HG03571 (cell line): Measurements from ENCODE around the gene PLEKHG2.

Experiments
- ATAC-seq: cut with Tn5 transposase; IDR thresholded peaks from one replicate; pipeline ENCODE4 v1.9.1; 2021; ENCODE audit not compliant: unreplicated experiment

Gene PLEKHG2

DNA sequence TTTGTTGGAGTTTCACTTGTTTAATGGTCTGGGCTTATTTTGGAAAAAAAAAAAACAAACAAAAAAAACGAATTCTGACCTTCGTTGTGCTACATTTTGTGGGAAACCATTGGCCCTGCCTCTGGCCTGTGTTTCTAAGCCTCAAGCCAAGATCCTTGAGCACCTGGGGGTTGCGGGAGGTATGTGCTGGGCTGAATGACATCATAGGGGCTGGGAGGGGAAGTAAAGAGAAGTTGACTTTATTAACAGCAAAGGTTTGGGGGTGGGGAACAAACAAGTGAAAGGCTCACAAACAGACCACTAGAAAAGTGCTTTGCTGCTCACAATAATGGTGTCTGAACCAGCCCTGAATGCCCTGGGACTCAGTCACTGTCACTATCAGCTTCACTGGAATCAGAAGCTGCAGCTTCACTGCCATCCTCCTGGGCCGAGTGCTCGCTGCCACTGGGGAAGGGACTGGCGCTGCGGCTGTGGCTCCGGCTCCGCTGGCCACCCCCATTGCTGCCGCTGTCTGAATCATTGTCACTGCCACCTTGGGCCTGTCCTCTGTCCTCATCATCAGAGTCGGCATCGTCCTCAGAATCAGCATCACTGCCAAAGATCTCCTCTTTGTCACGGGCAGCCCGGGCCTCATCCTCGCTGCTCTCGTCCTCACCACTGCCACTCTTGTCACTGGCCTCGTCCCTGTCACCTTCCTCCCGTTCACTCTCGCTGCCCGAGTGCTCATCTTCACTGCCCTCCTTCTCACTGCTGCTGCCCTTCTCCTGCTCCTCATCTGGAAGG, 26.6 kb upstream of the PLEKHG2 start:
- no peak for ATAC-seq

DNA sequence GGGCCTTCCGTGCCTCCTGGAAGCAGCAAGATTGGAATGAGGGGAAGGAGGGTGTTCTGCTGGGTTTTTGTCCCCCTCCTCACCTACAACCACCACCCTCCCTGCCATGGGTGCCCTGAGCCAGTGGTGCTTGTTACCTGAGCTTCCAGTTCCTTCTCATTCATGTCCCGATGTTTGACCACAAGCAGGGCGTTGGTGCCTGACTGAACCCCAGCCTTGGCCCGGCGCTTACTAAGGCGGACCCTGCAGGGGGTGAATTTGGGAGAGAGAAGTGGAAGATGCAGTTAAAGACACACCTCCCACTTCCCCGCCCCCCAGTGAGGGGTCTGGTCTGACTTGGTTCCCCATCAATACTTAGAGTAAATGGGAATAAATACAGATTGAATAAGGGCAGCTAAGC, 25.9 kb upstream of the PLEKHG2 start:
- no peak for ATAC-seq

DNA sequence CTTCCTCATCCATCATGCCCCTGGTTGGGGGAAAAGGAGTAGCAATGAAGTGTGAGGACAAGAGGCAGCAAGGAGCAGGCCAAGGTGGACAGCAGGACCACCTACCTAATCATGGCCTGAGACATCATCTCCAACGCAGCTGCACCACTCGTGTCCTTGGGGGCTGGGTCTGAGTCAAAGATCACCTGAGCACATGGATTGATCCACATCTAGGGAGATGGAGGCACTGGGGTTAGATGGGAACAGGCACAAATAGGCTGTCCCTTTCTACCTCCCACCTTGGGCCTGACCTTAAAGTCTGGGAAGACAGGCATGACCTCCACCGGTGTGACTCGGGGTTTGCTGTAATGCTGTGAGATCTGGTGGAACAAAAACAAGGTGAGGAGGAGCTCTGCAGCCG, 23.8 kb upstream of the PLEKHG2 start:
- no peak for ATAC-seq

DNA sequence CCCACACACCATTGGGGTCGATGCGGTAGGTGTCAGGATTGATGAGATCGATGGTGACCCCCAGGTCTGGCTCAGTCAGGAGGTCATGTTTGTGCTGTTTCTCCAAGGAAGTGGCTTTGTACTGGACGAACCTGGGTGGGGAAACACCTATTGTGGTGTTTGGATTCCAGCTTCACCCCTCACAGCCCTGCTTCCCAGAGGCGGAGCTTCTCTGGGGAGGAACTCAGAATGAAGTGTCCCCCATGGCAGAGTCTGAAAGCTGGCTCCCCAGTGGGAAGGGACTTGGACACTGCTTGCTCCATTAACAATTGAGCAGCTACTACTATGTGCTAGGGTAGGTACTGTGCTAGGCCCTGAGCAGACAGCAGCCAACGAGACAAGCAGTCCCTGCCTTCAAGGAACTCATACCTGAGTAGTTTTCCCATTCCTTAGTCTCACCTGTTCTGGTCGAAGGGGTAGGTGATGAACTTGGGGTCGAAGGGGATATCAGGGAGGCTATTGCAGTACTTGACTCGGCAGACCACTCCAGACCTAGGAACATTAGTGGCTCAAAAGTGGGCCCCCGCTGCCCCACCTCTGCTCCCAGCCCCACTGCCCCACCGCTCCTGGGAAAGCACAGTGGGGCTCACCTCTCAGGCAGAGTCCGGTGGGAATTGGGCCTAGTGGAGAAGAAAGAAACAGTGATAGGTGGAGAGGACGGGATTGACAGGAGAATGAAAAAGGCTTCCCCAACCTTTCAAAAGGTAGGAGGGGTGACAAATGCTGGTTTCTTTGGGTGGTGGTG, 22.6 kb upstream of the PLEKHG2 start:
- no peak for ATAC-seq

DNA sequence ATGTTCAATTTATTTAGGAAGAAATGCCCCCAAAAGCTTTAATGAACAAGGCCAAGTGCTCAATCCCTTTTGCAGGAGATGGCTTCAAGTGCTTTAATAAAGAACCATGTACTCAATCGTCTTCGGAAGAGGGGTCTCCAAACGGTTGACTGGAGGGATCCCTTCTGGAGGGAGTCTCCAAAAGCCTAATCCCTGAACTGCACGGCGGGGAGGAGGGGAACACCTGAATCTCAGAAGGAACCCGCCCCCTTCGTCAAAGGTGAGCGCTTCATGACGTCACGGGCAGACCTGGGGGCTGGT, 22.1 kb upstream of the PLEKHG2 start:
- ATAC-seq: no peak

DNA sequence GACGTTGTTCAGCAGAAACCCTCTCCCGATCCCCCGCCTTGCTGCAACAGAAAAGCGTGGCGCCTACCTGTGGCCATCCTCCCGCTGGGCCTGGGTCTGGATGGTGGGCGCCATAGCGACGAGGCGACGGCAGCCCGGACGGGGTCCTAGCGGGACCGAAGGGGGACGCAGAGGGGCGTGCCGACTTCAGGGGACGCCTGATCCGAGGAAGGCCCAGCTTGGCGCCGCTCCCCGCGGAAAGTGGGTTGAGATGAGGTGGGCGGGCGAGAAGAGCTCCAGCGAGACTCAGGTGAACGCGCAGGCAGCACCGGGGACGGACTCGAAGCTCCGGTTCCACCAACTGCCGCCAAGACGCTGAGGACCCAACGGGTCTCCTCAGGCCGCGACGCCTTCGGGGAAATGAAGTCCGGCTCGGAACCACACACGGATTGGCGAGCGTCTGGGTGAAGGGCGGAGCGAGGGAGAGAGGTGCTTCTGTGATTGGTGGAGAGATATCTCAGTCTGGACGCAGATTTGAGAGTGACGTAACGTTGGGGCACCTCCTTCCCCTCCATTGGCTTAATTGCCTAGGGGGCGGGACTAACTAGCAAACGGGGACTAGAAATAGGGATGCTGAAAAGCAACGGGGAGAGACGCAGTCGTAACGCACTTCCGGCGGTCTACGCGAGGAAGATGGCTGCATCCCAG, 21.6 kb upstream of the PLEKHG2 start, which contains the start of the genes MED29 and PAF1:
MED29 (plus strand) TSS at position 628 of the 687 bp plus-strand sequence; CDS start at position 673, 45 bp downstream.
PAF1 (minus strand) TSS at position 356 of the 687 bp plus-strand sequence; CDS start at position 114, 242 bp downstream.
- peak; percentile 81 for ATAC-seq

DNA sequence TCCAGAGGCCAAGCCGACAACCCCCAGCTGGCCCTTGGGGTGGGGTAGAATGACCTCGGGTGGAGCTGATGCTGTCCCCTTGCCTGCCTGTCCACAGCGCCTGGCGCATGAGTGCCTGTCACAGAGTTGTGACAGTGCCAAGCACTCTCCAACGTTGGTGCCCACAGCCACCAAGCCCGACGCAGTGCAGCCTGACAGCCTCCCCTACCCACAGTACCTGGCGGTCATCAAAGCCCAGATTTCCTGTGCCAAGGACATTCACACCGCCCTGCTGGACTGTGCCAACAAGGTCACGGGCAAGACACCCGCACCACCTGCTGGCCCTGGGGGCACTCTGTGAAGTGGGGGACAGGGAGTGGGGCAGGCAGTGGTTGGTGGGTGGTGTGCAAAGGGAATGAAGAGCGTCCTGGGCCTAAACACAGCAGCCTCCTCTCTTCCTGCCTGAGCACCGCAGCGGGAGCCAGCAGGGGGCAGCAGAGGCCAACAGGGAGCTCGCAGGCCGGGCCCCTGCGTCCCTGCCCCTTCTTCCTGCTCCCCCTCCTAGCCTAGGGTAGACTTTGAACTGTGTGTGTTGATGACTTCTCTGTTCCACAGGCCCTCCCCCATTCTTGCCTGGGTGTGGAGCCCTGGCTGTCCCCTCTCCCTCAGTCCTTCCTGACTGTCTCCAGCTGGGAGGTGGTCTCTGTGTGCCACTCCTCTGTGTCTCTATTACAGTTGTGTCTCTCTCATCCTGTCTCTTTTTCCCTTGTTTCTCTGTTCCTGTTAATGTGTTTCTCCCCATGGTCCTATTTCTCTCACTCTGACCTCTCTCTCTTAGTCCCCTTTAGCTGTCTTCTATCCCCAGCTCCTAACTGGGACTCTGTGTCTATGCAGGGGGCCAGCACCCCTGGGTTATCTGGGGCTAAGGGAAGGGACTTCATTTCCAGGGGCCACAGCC, 14.8 kb upstream of the PLEKHG2 start:
- ATAC-seq: no peak

DNA sequence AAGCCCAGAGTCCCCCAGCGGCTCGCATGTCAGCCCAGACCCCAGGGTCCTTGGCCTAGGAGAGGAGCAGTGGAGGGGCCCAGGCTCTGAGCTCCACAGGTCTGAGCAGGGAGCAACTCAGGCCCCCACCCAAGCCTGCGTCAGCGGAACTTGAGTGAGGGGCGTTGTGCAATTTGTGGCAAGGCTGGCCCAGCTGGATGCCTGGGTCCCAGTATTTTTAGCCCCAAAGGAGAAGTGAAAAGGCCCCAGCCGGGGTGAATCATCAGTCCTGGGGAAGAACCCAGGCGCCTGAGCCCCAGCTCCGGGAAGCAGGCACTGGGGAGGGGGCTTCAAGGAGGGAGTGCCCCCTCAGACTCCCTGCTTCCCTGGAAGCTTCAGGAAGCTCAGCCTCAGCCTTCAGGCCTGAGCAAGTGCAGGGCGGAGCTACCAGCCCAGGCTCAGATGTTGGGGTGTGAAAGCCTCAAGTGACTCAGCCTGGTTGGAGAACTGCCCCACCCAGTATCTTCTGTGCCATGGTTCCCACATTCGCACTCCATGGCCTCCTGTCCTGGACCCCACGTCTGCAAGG, 14.1 kb upstream of the PLEKHG2 start:
- no peak for ATAC-seq

DNA sequence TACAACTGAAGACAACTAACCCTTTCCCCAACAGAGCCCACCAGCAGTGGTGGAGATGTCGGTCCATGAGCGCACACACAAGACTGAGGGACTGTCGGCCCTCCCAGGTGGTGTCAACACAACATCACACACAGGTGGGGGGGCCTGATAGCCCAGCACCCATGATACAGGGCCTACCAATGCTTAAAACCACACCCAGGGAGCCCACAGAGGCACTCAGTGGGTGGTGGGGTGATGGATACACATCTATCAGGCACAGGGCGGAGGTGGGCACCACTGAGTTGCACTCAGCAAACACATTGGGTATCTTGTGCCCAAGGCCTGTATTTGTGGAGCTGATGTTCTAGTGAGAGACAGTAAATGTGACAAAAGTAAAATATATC, 12.8 kb upstream of the PLEKHG2 start:
- no peak for ATAC-seq

DNA sequence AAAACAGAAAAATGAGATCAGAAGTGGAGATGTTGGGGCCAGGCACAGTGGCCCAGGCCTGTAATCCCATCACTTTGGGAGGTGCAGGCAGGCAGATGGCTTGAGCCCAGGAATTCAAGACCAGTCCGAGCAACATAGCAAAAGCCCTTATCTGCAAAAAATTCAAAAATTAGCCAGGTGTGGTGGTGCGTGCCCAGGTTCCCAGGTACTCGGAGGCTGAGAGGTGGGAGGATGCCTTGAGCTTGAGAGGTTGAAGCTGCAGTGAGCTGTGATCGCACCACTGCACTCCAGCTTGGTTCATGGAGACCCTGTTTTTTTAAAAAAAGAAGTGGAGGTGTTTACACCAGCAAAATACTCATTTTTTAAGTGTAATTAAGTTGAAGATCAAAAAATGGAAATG, 12.4 kb upstream of the PLEKHG2 start:
- ATAC-seq: no peak

DNA sequence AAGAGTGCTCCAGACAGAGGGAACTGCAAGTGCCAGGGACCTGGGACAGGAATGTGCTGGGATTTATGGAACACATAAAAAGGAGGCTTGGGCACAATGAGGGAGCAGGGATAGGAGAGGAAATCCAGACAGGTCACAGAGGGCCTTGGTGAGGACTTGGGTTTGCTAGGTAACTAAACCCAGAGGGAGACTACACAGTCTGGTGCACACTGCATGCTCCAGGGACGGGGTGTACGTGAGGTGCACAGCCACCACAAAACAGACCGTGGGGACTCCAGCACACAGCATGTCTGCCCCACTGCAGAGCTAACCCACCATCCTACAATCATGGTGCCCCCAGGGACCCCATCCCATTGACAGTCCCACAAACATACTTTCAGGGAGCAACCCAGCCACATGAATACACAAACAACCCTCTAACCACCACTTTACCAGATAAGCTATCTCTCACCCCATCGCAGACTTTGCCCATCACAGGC, 11.4 kb upstream of the PLEKHG2 start:
- ATAC-seq: no peak

DNA sequence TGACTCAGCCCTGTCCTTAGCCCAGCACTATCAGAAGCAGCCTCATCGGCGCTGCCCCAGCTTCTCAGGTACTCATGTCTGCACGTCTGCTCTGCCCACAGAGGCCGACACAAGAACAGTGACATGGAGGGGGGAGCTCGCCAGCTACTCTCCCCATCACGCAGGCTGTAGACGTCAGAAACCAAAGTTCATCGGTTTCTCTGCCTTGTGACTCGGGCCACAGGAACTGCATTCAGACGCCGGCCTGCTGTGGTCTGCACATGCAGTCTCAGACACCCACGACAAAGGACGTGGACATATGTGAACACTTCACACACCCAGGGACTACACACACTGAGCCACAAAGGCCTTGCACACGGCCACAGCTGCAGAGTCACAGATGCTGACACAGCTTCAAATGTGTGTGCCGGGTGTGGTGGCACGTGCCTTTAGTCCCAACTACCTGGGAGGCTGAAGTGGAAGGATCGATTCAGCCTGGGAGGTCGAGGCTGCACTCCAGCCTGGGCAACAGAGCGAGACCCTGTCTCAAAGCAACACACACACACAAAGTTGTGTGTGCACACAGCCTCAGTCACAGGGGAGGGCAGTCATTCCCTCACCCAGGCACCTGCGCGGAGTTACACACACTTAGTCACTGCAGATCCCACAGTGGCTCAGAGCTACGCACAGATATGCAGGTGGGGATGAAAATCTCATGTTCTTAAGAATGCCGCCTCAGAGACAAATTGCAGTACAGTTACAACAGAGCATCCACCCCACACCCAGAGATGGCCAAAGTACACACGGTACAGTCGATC, 10.7 kb upstream of the PLEKHG2 start:
- ATAC-seq: no peak

DNA sequence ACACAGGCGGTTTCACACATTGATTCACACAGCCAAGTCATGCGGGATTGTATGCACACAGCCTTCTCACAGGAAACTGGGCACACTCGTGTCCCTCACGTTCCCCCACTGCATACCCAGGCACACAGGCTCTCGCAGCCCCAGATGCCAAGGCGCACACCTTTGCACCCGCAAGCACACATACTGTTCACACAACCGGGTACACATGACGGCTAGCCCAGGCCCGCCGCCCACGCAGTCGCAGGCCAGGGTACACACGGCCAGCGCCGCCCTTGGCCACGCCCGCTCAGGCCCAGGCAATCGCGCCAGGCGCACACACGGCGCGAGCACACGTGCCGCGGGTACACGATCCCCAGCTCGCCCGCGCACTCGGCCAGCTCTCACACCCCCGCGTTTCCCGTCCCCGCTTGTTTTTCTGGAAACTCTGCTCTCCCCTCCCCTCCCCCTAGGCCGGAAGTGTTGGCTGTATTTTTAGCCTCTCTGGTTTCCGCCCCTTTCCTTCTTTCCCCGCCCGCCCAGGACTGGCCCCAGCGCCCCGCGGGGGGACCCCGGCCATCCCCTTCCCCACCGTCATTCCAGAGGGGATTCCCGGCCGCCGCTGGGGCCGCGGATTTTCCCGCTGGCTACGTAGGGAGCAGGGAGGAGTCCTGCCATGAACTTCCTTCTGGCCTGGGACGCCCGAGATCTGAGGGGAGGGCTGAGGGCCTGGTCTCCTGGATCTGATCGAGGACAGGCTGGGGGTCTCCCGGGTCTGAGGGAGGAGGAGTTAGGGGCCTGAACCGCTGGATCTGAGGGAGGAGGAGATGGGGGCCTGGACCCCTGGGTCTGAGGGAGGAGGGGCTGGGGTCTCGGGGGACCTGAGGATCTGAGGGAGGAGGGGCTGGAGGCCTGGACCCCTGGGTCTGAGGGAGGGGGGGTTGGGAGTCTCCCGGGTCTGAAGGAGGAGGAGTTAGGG, 9.8 kb upstream of the PLEKHG2 start:
- ATAC-seq: peak; percentile 21

DNA sequence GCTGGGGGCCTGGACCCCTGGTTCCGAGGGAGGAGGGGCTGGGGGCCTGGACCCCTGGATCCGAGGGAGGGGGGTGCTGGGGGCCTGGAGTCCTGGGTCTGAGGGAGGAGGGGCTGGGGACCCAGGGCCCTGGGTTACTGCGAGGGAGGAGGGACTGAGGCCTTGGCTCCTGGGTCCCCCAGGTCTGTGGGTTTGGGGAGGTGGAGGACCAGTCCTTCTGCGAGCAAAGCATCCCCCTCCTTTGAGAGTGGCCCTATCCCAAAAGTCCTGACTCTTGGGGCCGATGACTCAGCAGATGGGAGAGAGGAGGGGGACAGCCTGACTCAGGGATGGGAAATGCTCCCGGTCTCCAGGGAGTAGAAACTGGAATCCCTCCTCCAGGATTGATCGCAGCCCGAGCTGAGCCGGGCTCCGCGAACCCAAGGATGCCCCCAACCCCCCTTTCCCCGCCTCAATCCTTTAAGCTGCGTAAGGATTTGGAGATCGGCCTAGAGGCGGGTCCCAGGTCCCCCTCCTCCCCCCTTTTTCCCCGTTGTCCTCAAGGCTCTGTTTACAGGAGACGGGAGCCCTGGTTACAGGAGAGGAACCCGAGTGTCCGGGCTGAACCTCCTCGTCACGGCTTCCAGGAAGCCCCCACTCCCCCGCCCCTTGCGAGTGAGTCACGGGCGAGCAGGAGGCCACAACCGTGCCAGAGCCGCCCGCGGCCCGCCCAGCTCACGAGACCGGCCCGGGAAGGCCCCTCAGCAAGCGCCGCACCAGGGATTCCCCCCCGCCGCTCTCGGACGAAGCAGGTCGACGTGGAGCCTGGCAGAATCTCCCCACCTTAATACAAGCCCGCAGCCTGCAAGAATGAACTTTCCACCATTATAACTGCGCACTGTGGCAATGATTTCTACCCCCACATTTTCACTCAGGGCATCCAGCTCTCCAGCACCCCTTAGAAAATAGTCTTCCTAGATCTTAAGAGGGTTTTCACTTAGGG, 8.8 kb upstream of the PLEKHG2 start:
- no peak for ATAC-seq

DNA sequence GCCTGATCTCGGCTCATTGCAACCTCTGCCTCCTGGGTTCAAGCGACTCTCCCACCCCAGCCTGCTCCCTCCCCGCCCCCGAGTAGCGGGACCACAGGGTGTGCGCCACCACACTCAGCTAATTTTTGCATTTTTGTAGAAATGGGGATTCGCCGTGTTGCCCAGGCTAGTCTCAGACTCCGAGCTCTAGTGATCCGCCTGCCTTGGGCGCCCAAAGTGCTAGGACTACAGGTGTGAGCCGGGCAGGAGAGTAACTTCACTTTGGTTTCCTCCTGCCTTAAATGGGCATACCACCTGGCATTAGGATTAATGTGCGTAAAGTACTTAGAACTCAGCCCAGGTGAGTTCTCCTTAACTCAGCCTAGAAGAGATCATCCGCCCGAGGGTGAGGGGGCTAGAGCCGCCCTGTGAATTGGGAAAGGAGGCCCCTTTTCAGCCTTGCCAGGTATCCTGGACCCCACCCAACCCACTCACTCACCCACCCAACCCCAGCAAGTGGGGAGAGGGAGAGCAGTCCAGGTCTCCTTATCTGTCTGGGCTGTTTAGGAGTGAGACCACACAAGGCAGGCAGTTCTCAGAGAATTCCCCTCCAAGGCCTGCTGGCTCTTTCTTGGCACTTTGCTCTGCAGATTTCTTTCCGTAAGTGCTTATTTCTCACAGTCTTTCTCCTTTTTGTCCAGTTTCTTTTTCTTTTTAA, 7.1 kb upstream of the PLEKHG2 start:
- ATAC-seq: no peak

DNA sequence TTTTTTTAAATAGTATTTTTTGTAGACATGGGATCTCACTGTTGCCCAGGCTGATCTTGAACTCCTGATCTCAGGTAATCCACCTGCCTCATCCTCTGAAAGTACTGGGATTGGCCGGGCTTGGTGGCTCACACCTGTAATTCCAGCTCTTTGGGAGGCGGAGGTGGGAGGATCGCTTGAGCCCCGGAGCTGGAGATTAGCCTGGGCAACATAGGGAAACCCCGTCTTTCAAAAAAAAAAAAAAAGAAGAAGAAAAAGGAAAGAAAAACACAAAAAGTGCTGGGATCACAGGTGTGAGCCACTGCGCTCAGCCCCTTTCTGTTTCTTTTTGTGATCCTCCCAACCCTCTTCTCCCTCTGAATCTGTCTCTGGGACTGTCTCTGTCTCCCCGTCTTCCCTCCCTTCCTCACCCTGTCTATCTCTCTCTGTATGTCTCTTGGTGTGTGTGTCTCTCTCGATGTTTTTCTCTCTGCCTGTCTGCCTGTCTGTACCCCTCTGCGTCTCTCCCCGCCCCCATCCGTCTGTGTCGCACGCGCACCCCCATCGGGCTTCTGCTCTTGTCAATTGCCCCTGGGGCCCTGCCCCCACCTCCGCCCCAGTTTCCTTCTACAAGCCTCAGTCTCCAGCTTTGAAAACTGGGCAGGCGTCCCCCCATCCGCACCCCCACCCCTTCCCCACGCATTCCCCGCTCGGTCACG, 6.4 kb upstream of the PLEKHG2 start:
- ATAC-seq: no peak
